ENCODE measurements around the gene PDE6C. TPM values are rescaled to one million over a fixed set of nuclear protein-coding genes. Genes with fewer than 3 reads are reported as not detected.

The PDE6C gene
- total RNA-seq, 2 experiments from 2014 or later: 0.03 to 0.13 TPM

- TF ChIP-seq, protein P1, sequence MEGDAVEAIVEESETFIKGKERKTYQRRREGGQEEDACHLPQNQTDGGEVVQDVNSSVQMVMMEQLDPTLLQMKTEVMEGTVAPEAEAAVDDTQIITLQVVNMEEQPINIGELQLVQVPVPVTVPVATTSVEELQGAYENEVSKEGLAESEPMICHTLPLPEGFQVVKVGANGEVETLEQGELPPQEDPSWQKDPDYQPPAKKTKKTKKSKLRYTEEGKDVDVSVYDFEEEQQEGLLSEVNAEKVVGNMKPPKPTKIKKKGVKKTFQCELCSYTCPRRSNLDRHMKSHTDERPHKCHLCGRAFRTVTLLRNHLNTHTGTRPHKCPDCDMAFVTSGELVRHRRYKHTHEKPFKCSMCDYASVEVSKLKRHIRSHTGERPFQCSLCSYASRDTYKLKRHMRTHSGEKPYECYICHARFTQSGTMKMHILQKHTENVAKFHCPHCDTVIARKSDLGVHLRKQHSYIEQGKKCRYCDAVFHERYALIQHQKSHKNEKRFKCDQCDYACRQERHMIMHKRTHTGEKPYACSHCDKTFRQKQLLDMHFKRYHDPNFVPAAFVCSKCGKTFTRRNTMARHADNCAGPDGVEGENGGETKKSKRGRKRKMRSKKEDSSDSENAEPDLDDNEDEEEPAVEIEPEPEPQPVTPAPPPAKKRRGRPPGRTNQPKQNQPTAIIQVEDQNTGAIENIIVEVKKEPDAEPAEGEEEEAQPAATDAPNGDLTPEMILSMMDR (conservative IDR thresholded peaks at IDR 0.05; ENCODE audit: low read length): no peak
- no peak for TF ChIP-seq EZH2phosphoT487 (IDR thresholded peaks at IDR 0.05; ENCODE audit: borderline replicate concordance, low read depth, low read length)
- no peaks in the 10 kb centered on the region for H3K9me3 ChIP-seq (ENCODE audit: low read length)
- no peak overlapping the region for H3K27ac ChIP-seq (ENCODE audit: low read depth, low read length, poor library complexity, severe bottlenecking)
- ChIA-PET POLR2A (interaction anchor here (1.6 kb wide), 1 partner anchor 14 kb away, joined by 5 read pairs; no protein-coding TSS in a partner anchor), CTCF (ENCODE audit: unreplicated experiment) (no interaction called here)
- H3K79me2 ChIP-seq (ENCODE audit: insufficient read depth, low read depth, low read length): no peaks in the 10 kb centered on the region
- no peak for DNase-seq (ENCODE audit: low spot score)
- no peaks in the 10 kb centered on the region for H3K9me2 ChIP-seq (ENCODE audit: insufficient read depth, low read length)
- H4K20me1 ChIP-seq (ENCODE audit: insufficient read depth, low read length): no peaks in the 10 kb centered on the region
- no peak overlapping the region for H3K4me3 ChIP-seq (ENCODE audit: low read depth, low read length, poor library complexity, severe bottlenecking)
- no peaks in the 10 kb centered on the region for H3K36me3 ChIP-seq (ENCODE audit: insufficient read depth, low read length)
- intact Hi-C loops (cut with micrococcal nuclease; ENCODE audit: unreplicated experiment): no loop called here
- no peak overlapping the region for H2AFZ ChIP-seq (ENCODE audit: low read length)
- H3K4me1 ChIP-seq (ENCODE audit: insufficient read depth, low read length, poor library complexity, severe bottlenecking): peaks cover 9% of the 10 kb centered on the region
- H3K4me2 ChIP-seq (ENCODE audit: low read length): no peak overlapping the region
- BruUV-seq (replicated peaks): no TSS peak
Measured at GRCh38 chr10:93577565-93577964, 34.8 kb upstream of the PDE6C start.

GRCh38 chr10:93579089-93579488, 33.2 kb upstream of the PDE6C start:
- intact Hi-C loops (cut with micrococcal nuclease; ENCODE audit: unreplicated experiment): no loop called here
- H3K27ac ChIP-seq (ENCODE audit: low read depth, low read length, poor library complexity, severe bottlenecking): no peak overlapping the region
- H3K4me3 ChIP-seq (ENCODE audit: low read depth, low read length, poor library complexity, severe bottlenecking): no peak overlapping the region
- no peak overlapping the region for H2AFZ ChIP-seq (ENCODE audit: low read length)
- H3K9me3 ChIP-seq (ENCODE audit: low read length): no peaks in the 10 kb centered on the region
- no peak for DNase-seq (ENCODE audit: low spot score)
- no peaks in the 10 kb centered on the region for H3K79me2 ChIP-seq (ENCODE audit: insufficient read depth, low read depth, low read length)
- H3K9me2 ChIP-seq (ENCODE audit: insufficient read depth, low read length): no peaks in the 10 kb centered on the region
- no peaks in the 10 kb centered on the region for H3K4me1 ChIP-seq (ENCODE audit: insufficient read depth, low read length, poor library complexity, severe bottlenecking)
- no peaks in the 10 kb centered on the region for H3K36me3 ChIP-seq (ENCODE audit: insufficient read depth, low read length)
- H3K4me2 ChIP-seq (ENCODE audit: low read length): no peak overlapping the region
- no peaks in the 10 kb centered on the region for H4K20me1 ChIP-seq (ENCODE audit: insufficient read depth, low read length)
- no peak for TF ChIP-seq EZH2phosphoT487 (IDR thresholded peaks at IDR 0.05; ENCODE audit: borderline replicate concordance, low read depth, low read length)
- TF ChIP-seq, protein P1 (conservative IDR thresholded peaks at IDR 0.05; ENCODE audit: low read length): no peak
- POLR2A ChIA-PET: no interaction called here
- BruUV-seq (replicated peaks): no TSS peak
- CTCF ChIA-PET (ENCODE audit: unreplicated experiment): no interaction called here

DNA sequence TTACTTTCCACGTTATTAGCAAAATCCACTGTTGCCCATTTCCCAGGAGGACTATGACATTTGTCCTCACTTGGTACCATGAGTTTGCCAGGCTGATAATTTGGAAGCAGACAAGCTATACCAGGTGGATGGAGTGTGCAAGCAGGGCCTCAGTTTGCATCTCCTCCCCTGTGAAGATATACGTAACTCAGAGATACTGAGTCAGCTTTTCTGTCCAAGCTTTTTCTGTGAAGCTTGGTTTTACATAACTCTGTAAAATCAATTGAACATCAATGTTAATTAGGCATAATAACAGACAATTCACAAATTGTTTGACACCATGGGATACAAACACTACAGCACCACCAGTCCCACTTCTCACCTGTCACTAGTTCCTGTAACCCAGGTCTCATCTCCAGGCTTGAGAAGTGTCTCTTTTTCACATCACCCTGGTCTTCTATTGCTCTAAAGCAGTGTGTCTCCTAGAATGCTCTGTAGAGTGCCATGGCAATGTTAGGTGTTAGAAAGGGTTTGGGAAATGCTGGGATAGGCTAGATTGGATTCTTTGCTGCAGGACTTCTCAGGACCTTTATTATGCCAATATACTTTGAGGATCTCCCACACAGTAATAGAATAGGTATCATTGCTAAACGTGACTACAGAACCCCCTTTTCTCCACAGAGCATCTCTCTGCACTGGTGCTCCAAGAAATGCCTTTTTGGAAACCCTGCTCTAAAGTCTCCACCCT, 32.2 kb upstream of the PDE6C start:
- H3K4me1 ChIP-seq (ENCODE audit: insufficient read depth, low read length, poor library complexity, severe bottlenecking): no peaks in the 10 kb centered on the region
- intact Hi-C loops (cut with micrococcal nuclease; ENCODE audit: unreplicated experiment): no loop called here
- H3K36me3 ChIP-seq (ENCODE audit: insufficient read depth, low read length): no peaks in the 10 kb centered on the region
- H2AFZ ChIP-seq (ENCODE audit: low read length): no peak overlapping the region
- H3K4me2 ChIP-seq (ENCODE audit: low read length): no peak overlapping the region
- no peaks in the 10 kb centered on the region for H4K20me1 ChIP-seq (ENCODE audit: insufficient read depth, low read length)
- no peak overlapping the region for H3K4me3 ChIP-seq (ENCODE audit: low read depth, low read length, poor library complexity, severe bottlenecking)
- no peak for TF ChIP-seq EZH2phosphoT487 (IDR thresholded peaks at IDR 0.05; ENCODE audit: borderline replicate concordance, low read depth, low read length)
- TF ChIP-seq, protein P1 (conservative IDR thresholded peaks at IDR 0.05; ENCODE audit: low read length): no peak
- no TSS peak for BruUV-seq (replicated peaks)
- no peak for DNase-seq (ENCODE audit: low spot score)
- ChIA-PET POLR2A (no interaction called here), CTCF (ENCODE audit: unreplicated experiment) (no interaction called here)
- no peaks in the 10 kb centered on the region for H3K9me3 ChIP-seq (ENCODE audit: low read length)
- no peaks in the 10 kb centered on the region for H3K9me2 ChIP-seq (ENCODE audit: insufficient read depth, low read length)
- H3K79me2 ChIP-seq (ENCODE audit: insufficient read depth, low read depth, low read length): no peaks in the 10 kb centered on the region
- H3K27ac ChIP-seq (ENCODE audit: low read depth, low read length, poor library complexity, severe bottlenecking): no peak overlapping the region
